ENCODE measurements around the gene MED25. TPM values are rescaled to one million over a fixed set of nuclear protein-coding genes. Genes with fewer than 3 reads are reported as not detected.

MED25 gene
- total and polyA plus RNA-seq, 2 experiments from 2014 or later = 29.6 to 83.9 TPM

GRCh38 chr19:49806620-49806959 lies 11.5 kb upstream of the MED25 start:
- H3K27ac ChIP-seq = no peak overlapping the region
- H3K36me3 ChIP-seq (replicated peaks; ENCODE audit: insufficient read depth, low read depth) = no peaks in the 10 kb centered on the region
- peaks cover 11% of the 10 kb centered on the region for H3K4me1 ChIP-seq (ENCODE audit: insufficient read depth)

GRCh38 chr19:49807058-49807903 lies 10.8 kb upstream of the MED25 start:
- H3K4me3 ChIP-seq = no peak overlapping the region
- no peaks in the 10 kb centered on the region for H3K27me3 ChIP-seq
- no peaks in the 10 kb centered on the region for H3K36me3 ChIP-seq (replicated peaks; ENCODE audit: insufficient read depth, low read depth)
- WGBS (ENCODE audit: low lambda C conversion rate, missing lambda C conversion rate) = 95% methylated on average over 16 of the region's 18 CpGs
- H3K9me2 ChIP-seq (replicated peaks; ENCODE audit: insufficient read depth) = no peaks in the 10 kb centered on the region
- TF ChIP-seq EZH2phosphoT487 (IDR thresholded peaks at IDR 0.05; ENCODE audit: low read depth, severe bottlenecking, unreplicated experiment) (no peak), CTCF (IDR thresholded peaks at IDR 0.05; ENCODE audit: poor library complexity) (no peak), EZH2 (IDR thresholded peaks at IDR 0.05; ENCODE audit: borderline replicate concordance) (no peak)
- peaks cover 11% of the 10 kb centered on the region for H3K4me1 ChIP-seq (ENCODE audit: insufficient read depth)
- no peak overlapping the region for H3K4me2 ChIP-seq
- H4K20me1 ChIP-seq (ENCODE audit: insufficient read depth, poor library complexity, severe bottlenecking) = no peaks in the 10 kb centered on the region
- no peaks in the 10 kb centered on the region for H3K79me2 ChIP-seq
- H3K27ac ChIP-seq = no peak overlapping the region
- H3K9me3 ChIP-seq (ENCODE audit: low read depth) = no peaks in the 10 kb centered on the region
- no peak overlapping the region for H2AFZ ChIP-seq
- no peak for DNase-seq (ENCODE audit: low spot score)

More at GRCh38 chr19:49806620-49806959, 11.5 kb upstream of the MED25 start:
- DNase-seq (ENCODE audit: low spot score) = peak; percentile 9
- Histone ChIP-seq H3K4me2 (no peak overlapping the region), H3K79me2 (no peaks in the 10 kb centered on the region), H2AFZ (no peak overlapping the region), H4K20me1 (ENCODE audit: insufficient read depth, poor library complexity, severe bottlenecking) (no peaks in the 10 kb centered on the region), H3K4me3 (no peak overlapping the region), H3K9me3 (ENCODE audit: low read depth) (no peaks in the 10 kb centered on the region), H3K27me3 (no peaks in the 10 kb centered on the region), H3K9me2 (replicated peaks; ENCODE audit: insufficient read depth) (no peaks in the 10 kb centered on the region)
- no peak for TF ChIP-seq EZH2phosphoT487 (IDR thresholded peaks at IDR 0.05; ENCODE audit: low read depth, severe bottlenecking, unreplicated experiment)
- TF ChIP-seq EZH2 (IDR thresholded peaks at IDR 0.05; ENCODE audit: borderline replicate concordance) = no peak
- TF ChIP-seq CTCF (IDR thresholded peaks at IDR 0.05; ENCODE audit: poor library complexity) = no peak
- 86% methylated on average over 8 of the region's 8 CpGs for WGBS (ENCODE audit: low lambda C conversion rate, missing lambda C conversion rate)

- TF ChIP-seq EZH2phosphoT487 (IDR thresholded peaks at IDR 0.05; ENCODE audit: low read depth, severe bottlenecking, unreplicated experiment) = no peak
- TF ChIP-seq EZH2 (IDR thresholded peaks at IDR 0.05; ENCODE audit: borderline replicate concordance) = no peak
- no peak for TF ChIP-seq CTCF (IDR thresholded peaks at IDR 0.05; ENCODE audit: poor library complexity)
- Histone ChIP-seq H3K36me3 (replicated peaks; ENCODE audit: insufficient read depth, low read depth) (no peaks in the 10 kb centered on the region), H3K4me2 (peak overlapping the region; percentile 98), H4K20me1 (ENCODE audit: insufficient read depth, poor library complexity, severe bottlenecking) (no peaks in the 10 kb centered on the region), H3K4me3 (no peak overlapping the region), H3K9me2 (replicated peaks; ENCODE audit: insufficient read depth) (no peaks in the 10 kb centered on the region), H2AFZ (no peak overlapping the region), H3K9me3 (ENCODE audit: low read depth) (no peaks in the 10 kb centered on the region), H3K4me1 (ENCODE audit: insufficient read depth) (peaks cover 11% of the 10 kb centered on the region), H3K27ac (peak overlapping the region; percentile 46), H3K79me2 (no peaks in the 10 kb centered on the region), H3K27me3 (no peaks in the 10 kb centered on the region)
- no peak for DNase-seq (ENCODE audit: low spot score)
- 85% methylated on average over 19 of the region's 20 CpGs for WGBS (ENCODE audit: low lambda C conversion rate, missing lambda C conversion rate)
Measured at GRCh38 chr19:49807904-49808675, 10.0 kb upstream of the MED25 start.

All from hepatocyte (in vitro differentiated cells).